Measurements from ENCODE around the gene SDF2.

DNA sequence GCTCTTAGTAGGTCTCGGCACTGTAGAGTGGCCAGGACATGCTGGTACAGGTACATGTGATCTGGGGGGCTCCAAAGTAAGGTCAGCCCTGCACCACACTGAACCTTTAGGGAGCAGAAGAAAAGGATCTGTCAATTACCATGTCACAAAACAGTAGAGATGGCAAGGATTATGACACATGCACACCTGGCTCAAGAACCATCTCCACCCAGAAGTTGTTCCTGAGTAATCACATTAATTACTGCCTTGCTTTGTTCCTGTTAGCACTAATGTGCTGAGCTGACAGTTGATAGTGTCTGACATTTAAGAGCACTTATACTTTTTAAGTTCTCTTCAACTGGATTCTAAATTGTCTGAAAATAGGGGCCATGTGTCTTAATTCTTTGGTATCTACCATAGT lies 26.2 kb downstream of the SDF2 start:
- TF ChIP-seq, protein P1, sequence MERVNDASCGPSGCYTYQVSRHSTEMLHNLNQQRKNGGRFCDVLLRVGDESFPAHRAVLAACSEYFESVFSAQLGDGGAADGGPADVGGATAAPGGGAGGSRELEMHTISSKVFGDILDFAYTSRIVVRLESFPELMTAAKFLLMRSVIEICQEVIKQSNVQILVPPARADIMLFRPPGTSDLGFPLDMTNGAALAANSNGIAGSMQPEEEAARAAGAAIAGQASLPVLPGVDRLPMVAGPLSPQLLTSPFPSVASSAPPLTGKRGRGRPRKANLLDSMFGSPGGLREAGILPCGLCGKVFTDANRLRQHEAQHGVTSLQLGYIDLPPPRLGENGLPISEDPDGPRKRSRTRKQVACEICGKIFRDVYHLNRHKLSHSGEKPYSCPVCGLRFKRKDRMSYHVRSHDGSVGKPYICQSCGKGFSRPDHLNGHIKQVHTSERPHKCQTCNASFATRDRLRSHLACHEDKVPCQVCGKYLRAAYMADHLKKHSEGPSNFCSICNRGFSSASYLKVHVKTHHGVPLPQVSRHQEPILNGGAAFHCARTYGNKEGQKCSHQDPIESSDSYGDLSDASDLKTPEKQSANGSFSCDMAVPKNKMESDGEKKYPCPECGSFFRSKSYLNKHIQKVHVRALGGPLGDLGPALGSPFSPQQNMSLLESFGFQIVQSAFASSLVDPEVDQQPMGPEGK (CRISPR knock-in tag; IDR thresholded peaks at IDR 0.05; ENCODE audit: borderline replicate concordance): no peak
- TF ChIP-seq YY1 (IDR thresholded peaks at IDR 0.05; ENCODE audit: borderline replicate concordance in 1 of 3, control insufficient read depth in 1 of 3, extremely low read depth in 1 of 3, insufficient read depth in 3 of 3, insufficient read length in 1 of 3, insufficient replicate concordance in 2 of 3, low read depth in 1 of 3, low read length in 2 of 3): no peak
- no peak for TF ChIP-seq NR3C1 (CRISPR knock-in tag; IDR thresholded peaks at IDR 0.05)
- TF ChIP-seq TAF1 (IDR thresholded peaks at IDR 0.05; ENCODE audit: control insufficient read depth, extremely low read depth, insufficient read depth, low read length, severe bottlenecking): no peak
- no peak for TF ChIP-seq SIX5 (IDR thresholded peaks at IDR 0.05; ENCODE audit: borderline replicate concordance in 1 of 2, insufficient read depth in 1 of 2, low read depth in 1 of 2, low read length in 2 of 2)
- TF ChIP-seq EZH2 (IDR thresholded peaks at IDR 0.05; ENCODE audit: borderline replicate concordance, low read depth, low read length): no peak
- TF ChIP-seq ZFP30 (CRISPR knock-in tag; IDR thresholded peaks at IDR 0.05; ENCODE audit: borderline replicate concordance): no peak
- TF ChIP-seq CBX1 (IDR thresholded peaks at IDR 0.05; ENCODE audit: low read depth): no peak
- TF ChIP-seq ZNF174 (CRISPR knock-in tag; IDR thresholded peaks at IDR 0.05): no peak
- TF ChIP-seq LARP7 (IDR thresholded peaks at IDR 0.05): no peak
- TF ChIP-seq, protein P2, sequence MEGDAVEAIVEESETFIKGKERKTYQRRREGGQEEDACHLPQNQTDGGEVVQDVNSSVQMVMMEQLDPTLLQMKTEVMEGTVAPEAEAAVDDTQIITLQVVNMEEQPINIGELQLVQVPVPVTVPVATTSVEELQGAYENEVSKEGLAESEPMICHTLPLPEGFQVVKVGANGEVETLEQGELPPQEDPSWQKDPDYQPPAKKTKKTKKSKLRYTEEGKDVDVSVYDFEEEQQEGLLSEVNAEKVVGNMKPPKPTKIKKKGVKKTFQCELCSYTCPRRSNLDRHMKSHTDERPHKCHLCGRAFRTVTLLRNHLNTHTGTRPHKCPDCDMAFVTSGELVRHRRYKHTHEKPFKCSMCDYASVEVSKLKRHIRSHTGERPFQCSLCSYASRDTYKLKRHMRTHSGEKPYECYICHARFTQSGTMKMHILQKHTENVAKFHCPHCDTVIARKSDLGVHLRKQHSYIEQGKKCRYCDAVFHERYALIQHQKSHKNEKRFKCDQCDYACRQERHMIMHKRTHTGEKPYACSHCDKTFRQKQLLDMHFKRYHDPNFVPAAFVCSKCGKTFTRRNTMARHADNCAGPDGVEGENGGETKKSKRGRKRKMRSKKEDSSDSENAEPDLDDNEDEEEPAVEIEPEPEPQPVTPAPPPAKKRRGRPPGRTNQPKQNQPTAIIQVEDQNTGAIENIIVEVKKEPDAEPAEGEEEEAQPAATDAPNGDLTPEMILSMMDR (IDR thresholded peaks at IDR 0.05 in 2 of 3, conservative IDR thresholded peaks at IDR 0.05 in 1 of 3; ENCODE audit: insufficient read depth in 2 of 3, low read depth in 1 of 3, low read length in 3 of 3): no peak
- no peak for TF ChIP-seq ZBTB17 (CRISPR knock-in tag; IDR thresholded peaks at IDR 0.05)
- TF ChIP-seq CBFA2T3 (IDR thresholded peaks at IDR 0.05): no peak
